NCI-H2171 (cell line): ENCODE results near the gene SLC9A9.
A peak's percentile ranks its signal among the peaks of the same experiment; 100 is the strongest.
"Not testable (repeated sequence)": the region's sequence is repeated elsewhere in the genome, so short reads cannot be mapped to it uniquely, and the experiment has no call there.

Experiments used
- DNase-seq: peaks from one replicate; lab custom pipeline; 2025; lab: John Stamatoyannopoulos, UW

Gene SLC9A9

DNA sequence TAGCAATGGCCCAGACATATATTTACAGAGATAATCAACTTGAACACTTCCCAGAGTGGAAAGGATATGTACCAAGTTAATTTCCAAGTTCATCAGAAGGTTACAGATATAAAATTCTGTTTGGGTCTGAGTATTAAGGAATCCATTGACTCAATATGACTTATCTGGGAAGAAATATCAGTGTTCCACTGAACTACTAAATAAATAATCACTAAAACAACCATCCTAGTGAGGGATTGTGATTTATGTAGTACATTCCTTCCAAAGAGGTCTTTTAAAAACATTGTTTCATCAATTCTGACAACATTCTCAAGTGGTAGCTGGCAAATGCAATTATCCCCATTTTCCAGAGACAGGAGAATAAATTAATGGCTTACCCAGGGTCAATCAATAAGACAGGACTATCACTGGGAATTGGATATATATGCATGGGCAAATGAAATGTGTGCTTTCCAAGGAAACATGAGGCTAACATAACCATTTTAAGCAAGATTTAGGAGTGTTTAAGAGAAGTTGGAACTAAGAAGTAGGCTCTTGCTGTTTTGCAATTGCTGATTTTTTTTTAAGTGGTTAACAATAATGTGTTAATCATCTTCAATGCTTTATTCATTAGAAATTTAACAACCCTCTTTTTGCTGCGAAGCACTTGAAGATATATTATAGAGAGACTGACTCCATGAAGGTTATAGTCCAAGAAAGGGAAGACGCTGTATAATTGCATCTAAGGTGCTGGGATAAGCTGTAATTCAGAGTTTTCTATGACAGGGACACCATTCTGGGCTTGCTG, 37.9 kb downstream of the SLC9A9 start:
- no peak for DNase-seq

DNA sequence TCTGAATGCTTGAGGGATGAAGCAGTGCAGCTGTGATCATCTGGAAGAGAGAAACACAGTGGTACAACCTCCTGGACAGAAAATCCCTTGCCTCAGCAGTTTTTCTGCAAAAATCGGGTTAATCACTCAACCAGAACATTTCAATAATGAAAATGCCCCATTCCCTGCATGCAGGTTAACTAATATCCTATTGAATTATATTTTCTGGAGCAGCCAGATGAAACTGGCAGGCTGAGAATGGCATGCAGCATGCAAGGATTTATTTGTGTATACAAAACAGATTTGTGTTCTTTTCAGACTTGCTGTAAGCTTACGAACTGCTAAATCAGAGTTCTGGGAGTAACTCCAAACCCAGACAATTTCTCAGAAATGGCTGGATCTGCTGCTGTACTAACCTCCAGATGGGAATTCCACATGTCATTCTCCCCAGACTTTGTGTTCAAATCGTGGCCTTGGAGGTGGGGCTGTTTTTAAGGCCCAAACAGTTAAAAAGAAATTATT, 39.1 kb downstream of the SLC9A9 start:
- DNase-seq: no peak

DNA sequence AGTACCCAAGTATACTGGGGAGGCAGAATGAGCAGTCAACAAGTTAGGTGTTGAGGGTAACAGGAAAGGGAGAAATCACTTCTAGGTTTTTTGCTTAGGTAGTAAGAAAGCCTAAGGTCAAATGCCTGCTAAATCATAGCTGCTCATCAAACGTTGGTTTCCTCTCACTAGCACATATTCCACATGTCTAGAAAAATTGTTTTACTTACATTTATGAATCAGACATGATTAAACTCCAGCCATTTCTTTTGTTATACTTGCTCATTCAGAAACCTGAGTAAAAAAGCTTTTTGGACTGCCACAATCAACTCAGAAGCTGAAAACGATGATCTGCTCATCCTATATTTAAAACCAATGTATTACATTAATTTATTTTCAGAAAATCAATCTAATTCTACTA, 40.2 kb downstream of the SLC9A9 start:
- no peak for DNase-seq

DNA sequence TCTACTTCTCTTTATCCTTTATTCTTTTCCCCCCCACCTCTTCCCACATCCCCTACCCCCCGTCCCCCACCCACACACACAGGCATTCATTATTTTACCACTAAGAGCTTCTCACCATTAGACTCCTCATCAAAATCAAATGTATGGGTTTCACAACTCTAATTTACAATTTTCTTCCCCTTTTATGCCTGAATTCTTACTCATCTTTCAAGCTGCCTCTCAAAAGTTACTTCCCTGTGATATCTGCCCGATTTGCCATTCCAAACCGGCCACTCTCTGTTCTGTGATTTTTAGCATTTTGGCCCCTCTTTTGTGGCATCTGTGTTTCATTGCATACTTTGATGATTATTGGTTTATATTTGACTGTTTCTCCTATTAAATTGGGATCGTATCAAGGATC, 42.2 kb downstream of the SLC9A9 start:
- no peak for DNase-seq

DNA sequence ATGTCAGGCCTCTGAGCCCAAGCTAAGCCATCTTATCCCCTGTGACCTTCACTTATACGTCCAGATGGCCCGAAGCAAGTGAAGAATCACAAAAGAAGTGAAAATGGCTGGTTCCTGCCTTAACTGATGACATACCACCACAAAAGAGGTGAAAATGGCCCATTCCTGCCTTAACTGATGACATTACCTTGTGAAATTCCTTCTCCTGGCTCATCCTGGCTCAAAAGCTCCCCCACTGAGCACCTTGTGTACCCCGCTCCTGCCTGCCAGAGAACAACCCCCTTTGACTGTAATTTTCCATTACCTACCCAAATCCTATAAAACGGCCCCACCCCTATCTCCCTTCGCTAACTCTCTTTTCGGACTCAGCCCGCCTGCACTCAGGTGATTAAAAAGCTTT, 42.8 kb downstream of the SLC9A9 start:
- not testable (repeated sequence) for DNase-seq

DNA sequence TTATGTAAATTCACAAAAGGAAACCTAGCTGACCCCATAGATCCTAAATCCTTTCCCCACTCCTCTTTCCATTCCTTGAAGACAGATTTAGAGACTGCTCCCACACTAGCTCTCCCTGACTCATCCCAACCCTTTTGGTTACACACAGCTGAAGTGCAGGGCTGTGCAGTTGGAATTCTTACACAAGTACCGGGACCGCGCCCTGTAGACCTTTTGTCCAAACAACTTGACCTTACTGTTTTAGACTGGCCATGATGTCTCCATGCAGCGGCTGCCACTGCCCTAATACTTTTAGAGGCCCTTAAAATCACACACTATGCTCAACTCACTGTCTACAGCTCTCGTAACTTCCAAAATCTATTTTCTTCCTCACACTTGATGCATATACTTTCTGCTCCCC, 47.2 kb downstream of the SLC9A9 start:
- not testable (repeated sequence) for DNase-seq

DNA sequence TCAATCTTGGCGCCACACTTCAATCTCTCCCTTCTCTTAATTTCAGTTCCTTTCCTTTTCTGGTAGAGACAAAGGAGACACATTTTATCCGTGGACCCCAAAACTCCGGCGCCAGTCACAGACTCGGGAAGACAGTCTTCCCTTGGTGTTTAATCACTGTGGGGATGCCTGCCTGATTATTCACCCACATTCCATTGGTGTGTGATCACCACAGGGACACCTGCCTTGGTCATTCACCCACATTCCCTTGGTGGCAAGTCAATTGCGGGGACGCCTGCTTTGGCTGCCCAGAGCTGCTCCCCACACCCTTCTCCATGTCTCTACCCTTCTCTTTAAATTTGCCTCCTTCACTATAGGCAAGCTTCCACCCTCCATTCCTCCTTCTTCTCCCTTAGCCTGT, 50.1 kb downstream of the SLC9A9 start:
- DNase-seq: not testable (repeated sequence)

DNA sequence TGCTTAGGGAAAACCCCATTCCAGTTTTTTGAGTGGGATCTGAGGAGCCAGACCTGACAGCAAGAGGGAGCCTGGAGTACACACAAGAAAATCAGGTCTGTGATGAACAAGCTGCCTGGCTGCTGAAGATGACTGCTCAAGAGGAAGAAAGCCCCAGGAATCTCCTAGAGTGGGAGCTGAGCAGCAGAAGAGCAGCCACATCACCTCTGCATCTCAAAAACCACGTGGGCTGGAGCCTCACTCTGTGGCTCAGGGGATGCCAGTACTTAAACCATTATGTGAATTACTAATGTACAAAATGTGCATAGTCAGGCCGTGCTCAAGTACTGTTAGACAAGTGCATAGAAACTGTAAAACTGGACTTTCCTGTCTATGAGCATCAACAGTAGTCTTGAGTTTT, 52.4 kb downstream of the SLC9A9 start:
- DNase-seq: no peak

DNA sequence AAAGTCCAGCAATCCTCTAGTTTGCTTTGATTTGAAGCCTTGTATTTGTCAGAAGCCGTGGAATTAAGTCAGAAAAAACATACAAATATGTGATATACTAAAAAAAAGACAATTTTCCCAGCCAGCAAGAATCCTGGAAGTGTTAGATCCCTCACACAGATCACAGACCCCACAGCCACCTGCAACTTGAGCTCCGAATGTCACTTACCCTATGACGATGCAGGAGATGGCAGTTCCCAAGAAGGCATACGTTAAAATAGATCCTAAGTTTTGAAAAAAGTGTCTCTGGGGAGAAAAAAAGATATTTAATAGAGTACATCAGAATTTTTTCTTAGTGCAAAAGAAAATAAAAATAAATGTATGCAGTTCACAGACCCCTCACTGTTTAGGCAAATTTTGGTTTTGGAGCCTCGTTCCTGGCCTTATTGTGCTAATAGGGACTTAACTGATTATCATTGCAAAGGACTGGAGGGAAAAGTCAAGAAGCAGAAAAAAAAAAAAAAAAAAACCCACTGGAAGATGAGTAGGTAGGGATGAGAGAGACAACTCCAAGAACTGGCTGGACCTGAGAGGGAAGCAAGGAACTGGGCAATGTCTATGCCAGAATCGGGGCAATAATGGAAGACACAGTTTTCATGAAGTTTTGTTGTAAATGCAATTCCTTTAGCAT, 53.3 kb downstream of the SLC9A9 start:
- DNase-seq: no peak

DNA sequence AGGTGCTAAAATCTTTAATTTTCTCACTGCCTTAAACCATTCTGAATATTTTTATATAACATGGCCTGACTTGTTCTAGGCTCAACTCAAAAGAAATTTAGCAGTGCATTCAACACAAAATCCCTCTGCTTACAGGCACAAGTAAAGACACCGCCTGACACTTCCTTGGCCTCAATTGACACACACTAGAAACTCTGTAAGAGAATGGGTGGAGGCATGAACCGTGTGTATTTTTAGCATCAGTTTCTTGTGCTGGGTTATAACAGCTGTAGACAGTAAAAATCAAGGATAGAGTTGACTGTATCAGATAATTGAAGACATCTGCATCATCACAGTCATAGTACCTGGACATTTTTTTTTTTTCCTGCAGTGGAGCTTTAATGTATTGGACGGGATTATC, 54.3 kb downstream of the SLC9A9 start:
- no peak for DNase-seq

DNA sequence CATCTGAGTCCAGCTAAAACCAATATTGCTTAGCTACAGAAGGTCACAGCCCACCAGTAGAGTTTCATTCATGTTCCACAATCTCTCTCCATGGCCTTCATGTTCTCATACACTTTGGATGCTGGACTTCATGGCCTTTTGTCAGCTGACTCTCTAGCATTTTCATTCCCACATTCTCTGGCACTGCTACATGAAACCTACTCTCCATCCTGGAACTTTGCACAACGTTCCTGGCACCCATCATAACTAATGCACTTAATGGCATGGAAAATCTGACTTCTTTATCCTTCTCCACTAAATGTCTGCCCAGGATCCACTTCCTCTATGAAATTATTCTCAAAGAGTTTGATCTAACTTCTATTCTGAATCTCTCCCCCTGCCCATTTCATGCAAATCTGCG, 56.9 kb downstream of the SLC9A9 start:
- no peak for DNase-seq

DNA sequence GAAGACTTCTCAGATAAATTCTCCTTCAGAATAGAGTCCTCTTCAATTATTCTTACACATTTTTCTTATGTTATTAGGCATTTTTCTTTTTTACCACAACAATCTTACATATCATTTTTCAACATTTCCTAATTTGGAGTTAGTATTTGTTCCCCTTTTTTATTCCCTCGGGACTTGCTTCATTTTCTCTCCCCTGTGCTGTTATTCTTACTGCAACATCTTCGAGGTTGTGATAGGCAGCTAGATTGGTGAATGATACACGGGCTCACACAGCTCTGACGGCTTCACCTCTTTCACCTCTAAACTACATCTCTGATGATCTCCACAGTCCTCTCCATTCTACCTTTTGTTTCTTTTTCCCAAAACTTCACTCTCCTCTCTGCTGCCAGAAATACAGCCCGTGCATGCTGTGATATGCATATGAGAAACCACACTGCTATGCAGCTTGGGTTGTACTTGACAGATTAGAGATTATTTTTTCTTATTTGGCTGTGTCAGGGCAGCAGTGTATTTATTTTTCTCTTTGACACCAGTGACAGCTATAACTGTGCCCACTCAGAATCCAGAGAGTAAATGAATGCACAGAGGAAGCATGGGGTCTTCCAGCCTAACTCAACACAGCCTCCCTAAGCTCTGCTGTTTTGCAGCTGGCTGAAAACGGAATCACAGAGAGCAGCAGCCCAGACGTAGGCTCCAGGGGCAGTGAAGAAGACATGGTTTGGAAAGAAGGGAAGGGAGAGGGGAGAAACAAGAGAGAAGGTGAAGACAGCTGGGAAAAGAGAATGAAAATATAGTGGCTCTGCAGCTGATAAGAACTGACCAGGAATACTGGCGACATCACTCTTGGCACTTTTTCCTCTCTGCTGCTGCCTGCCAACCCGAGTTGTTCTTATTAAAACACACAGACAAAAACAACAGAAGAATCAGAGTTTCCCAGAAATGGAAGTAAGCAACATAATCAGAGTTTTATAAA, 61.8 kb downstream of the SLC9A9 start:
- DNase-seq: no peak

DNA sequence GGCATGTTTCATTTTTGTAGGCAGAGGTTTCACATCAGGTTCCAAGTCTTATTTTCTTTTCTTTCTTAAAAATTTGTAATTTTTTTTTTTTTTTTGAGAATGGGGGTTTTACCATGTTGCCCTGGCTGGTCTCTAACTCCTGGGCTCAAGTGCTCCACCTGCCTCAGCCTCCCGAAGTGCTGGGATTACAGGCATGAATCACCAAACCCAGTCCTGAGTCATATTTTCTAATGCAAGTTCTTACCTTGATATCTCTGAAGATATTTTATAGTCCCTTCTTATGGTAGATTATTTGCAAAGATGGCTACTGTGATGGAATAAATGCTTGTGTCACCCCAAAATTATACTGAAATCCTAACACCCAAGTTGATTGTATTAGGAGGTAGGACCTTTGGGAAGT, 63.8 kb downstream of the SLC9A9 start:
- no peak for DNase-seq

DNA sequence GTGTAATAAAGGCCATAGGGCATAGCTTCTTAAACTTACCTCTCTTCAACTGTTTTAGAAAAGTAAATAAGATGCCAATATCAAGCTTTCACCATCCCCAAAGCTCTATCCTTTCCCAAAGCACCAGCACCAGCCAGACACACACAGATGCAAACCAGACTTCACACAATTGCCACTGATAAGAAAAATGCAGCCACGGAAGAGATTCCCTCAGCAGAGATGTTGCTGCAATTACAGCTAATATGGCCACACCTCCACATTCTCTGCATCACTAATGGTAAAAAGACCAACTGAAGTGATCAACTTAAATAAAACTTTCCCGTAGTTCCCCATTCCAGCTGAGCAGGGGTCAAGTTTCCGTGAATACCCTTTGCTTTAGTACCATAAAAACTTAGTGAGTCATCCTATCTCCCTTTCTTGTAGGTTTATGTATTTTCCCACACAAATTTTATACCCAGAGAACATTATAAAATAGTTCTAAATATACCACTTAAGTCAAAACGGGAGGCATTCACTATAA, 64.4 kb downstream of the SLC9A9 start:
- no peak for DNase-seq

DNA sequence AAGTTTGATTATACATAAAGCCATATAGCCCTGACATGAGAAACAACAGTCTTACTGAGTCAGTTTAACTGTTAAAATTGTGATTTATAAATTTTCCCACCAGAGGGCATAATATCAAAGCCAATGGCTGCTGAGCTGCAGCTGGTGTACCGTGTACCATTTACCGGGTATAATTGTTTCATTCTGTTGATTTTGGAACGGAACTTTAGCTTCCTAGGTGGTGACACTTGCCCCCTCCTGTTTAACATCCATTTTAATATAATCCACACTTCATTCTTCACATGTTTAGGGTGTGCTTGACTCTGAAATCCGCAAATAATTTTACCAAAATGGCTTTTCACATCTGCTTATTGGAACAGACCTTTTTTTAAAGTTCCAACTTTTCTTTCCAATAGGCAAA, 72.8 kb downstream of the SLC9A9 start:
- no peak for DNase-seq

DNA sequence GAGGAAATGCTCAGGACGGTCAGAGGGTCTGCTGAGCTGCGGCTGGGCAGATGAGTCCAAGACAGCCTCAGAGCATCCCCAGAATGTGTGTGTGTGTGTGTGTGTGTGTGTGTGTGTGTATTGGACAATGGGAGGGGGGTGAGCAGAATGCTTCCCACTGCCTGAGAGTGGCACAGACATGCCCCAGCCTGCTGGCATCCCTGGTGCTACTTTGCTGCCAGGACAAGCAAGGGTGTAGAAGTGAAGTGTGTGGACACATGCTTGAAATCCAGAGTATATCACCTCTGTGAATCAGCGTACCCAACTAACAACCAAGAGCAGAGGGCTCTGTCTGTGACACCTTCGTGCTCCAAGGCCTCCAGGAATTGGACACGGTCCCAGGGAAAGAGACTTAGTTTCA, 76.3 kb downstream of the SLC9A9 start:
- DNase-seq: no peak

DNA sequence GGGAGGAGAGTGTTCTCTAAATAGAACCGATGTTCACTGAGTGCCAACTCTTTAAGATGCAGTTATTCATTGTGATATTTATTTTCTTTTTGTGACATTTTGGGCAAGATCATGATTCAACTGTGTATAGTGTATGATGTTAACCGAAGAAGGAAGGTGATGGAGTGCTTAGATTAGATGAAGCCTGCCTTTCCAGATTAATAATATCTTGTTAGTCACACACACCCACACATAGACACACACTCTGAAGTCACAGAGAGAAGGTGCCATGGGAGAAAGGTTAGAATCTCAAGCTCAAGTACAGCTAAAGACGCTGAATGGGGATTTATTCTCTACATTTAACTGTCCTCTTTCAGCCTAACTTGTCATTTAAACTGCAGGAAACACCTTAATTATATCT, 77.0 kb downstream of the SLC9A9 start:
- DNase-seq: no peak

DNA sequence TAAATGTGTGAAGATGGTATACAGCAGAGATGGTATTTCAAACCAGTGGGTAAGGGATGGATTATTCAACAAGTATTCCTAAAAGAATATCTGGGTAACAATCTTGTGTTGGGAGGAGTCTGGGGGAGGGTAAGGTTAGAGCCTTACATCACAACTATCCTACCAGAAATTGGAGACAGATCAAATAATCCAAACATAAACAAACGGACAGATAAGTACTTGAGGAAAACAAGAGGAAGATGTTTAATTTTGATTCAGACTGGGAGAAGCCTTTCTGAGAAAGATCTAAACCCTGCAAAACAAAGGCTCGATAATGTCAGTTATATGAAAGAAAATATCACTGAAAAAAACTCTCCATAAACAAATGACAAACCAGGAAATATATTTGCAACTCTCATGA, 77.9 kb downstream of the SLC9A9 start:
- DNase-seq: no peak

DNA sequence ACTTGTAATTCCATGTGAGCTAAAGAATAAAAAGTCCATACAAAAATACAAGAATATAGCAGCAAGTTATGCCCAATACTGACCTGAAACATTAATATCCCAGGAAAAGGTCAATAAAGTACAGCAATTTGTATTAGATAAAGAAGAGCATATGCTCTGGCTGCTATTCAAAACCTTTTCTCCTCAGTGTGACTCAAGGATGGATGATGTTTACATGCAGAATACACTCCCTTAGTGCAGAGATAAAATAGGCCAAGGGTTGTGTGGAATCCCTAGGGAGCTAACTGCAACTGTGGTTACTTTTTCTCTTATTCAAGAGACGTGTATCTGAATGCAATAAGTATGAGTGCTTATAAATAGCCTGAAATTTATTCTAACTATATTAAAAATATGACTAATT, 78.7 kb downstream of the SLC9A9 start:
- peak; percentile 10 for DNase-seq

DNA sequence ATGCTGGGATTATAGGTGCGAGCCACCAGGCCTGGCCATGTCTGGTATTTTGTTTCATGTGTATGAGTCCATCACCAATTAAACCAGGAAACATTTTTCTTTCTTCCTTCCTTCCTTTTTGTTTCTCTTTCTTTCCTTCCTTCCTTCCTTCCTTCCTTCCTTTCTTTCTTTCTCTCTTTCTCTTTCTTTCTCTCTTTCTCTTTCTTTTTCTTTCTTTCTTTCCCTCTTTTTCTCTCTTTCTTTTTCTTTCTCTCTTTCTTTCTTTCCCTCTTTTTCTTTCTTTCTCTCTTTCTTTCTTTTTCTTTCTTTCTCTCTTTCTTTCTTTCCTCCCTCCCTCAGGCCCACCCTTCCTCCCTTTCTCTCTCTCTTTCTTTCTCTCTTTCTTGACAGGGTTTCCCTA, 83.4 kb downstream of the SLC9A9 start:
- DNase-seq: no peak

DNA sequence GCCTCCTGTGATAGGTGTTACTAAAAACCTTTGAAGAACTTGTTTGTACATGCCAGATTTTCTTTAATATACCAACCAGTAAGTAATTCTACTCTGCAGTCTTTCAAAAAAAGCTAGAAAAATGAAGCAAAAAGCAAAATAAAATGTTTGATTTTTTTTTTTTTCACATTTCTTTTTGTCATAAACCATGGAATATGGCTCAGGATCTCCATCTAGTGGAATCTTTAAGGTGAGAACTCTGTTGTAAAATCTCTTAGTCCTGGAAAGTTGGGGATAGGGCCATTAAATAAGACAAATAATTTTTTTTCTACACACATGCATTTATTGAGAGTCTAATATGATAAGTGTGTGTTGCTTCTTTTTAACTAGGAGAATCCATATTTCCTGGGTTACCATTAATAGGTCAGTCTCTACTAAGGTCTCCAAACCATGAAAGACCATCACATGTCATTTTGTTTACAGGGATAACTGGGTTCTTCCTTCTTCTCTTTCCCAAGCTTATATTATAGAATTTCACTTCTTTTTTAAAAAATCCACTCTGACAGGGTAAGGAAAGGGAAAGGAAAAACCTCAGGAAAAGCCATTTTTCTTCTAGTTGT, 84.6 kb downstream of the SLC9A9 start:
- DNase-seq: peak; percentile 22

DNA sequence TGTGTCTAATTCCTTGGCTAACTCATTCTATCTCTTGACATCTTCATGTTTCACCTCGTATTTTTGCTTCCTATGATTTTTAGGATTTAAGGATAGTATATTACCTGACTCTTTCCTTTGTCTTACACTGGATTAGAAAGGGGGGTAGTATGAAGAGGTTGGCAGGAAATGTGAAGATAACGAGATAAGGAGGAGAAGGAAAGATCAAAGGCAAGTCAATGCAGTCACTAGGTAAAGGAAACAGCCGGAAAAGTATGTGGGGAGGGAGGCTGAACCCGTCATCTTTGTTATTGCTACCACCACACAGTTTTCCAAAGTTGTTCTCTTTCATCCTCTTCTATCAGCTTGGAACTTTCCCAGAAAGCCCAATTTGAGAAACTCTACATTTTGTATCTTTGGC, 90.6 kb downstream of the SLC9A9 start:
- DNase-seq: no peak
